ENCODE measurements around the gene MBD6.

DNA sequence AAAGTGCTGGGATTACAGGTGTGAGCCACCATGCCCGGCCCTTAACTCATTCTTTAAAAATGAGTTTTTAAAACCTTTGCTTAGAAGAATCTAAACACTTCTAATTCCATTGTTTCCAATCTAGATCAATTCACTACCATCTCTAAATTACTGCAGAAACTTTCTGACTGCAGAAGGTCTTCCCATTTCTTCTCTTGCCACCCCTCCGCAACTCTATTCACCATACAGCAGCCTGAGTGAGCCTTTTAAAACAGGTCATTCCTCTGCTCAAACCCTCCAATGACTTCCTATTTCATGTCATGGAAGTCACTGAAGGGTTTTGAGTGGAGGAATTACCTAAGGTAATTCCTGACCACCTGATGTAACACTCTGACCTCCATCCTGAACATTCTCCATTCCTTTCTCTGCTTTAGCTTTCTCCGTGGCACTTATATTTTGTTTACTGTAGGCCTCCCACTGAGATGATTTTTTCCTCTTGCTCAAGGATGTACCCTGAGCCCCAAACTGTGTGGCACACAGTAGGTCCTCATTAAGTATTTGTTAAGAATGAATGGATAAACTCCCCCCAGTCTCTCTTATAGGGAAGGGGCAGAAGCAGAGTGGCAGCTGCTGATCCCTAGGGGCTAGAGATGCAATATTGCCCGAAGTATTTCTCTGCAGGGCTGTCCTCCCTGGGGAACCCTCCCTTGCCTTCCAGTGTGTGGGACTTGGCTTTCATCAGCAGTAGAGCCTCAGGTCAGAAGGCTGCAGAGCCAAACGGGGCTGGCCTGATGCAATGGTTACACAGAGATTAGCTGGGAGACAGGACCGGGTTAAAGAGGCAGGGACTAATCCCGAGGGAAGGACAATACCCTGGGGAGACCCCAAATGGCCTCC lies 3.5 kb upstream of the MBD6 start:
- TF ChIP-seq POLR2AphosphoS5 (IDR thresholded peaks at IDR 0.05) (no peak), POLR2A (IDR thresholded peaks at IDR 0.05) (no peak), EP300 (IDR thresholded peaks at IDR 0.05) (no peak)
- TF ChIP-seq, protein P1, sequence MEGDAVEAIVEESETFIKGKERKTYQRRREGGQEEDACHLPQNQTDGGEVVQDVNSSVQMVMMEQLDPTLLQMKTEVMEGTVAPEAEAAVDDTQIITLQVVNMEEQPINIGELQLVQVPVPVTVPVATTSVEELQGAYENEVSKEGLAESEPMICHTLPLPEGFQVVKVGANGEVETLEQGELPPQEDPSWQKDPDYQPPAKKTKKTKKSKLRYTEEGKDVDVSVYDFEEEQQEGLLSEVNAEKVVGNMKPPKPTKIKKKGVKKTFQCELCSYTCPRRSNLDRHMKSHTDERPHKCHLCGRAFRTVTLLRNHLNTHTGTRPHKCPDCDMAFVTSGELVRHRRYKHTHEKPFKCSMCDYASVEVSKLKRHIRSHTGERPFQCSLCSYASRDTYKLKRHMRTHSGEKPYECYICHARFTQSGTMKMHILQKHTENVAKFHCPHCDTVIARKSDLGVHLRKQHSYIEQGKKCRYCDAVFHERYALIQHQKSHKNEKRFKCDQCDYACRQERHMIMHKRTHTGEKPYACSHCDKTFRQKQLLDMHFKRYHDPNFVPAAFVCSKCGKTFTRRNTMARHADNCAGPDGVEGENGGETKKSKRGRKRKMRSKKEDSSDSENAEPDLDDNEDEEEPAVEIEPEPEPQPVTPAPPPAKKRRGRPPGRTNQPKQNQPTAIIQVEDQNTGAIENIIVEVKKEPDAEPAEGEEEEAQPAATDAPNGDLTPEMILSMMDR (IDR thresholded peaks at IDR 0.05) = no peak

Data from upper lobe of left lung (tissue), 4 donors.